ENCODE measurements around the gene FREM2.

Gene FREM2

DNA sequence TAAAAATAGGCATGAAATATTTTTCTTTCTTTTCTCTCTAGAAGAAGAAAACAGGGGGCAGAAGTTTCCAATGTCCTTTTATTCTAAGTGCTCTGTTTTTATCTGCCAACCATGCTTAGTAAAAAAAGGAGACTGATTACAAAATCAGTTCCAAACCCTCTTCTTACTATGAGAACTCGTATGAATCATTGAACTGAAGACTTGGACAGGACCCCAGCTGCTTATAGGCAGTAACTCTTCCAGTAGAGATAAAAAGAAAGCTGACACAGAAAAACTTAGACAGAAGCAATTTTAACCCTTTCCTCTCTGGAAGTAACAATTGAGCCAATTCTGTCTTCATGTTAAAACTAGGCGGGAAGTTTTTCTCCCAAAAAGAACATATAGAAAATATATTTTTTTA is 24.5 kb upstream of the FREM2 start:
- no peak overlapping the region for H3K27ac ChIP-seq (ENCODE audit: poor library complexity, severe bottlenecking)
- ATAC-seq (ENCODE audit: low read depth) = no peak
- H3K27me3 ChIP-seq (ENCODE audit: insufficient read depth, poor library complexity, severe bottlenecking) = no peaks in the 10 kb centered on the region
- H3K9me3 ChIP-seq (ENCODE audit: severe bottlenecking) = no peaks in the 10 kb centered on the region
- TF ChIP-seq, protein P1, sequence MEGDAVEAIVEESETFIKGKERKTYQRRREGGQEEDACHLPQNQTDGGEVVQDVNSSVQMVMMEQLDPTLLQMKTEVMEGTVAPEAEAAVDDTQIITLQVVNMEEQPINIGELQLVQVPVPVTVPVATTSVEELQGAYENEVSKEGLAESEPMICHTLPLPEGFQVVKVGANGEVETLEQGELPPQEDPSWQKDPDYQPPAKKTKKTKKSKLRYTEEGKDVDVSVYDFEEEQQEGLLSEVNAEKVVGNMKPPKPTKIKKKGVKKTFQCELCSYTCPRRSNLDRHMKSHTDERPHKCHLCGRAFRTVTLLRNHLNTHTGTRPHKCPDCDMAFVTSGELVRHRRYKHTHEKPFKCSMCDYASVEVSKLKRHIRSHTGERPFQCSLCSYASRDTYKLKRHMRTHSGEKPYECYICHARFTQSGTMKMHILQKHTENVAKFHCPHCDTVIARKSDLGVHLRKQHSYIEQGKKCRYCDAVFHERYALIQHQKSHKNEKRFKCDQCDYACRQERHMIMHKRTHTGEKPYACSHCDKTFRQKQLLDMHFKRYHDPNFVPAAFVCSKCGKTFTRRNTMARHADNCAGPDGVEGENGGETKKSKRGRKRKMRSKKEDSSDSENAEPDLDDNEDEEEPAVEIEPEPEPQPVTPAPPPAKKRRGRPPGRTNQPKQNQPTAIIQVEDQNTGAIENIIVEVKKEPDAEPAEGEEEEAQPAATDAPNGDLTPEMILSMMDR (IDR thresholded peaks at IDR 0.05; ENCODE audit: poor library complexity, severe bottlenecking) = no peak
- H3K4me3 ChIP-seq (ENCODE audit: severe bottlenecking) = no peak overlapping the region
- no peak for DNase-seq (ENCODE audit: low spot score)
- peaks cover 1% of the 10 kb centered on the region for H3K4me1 ChIP-seq (ENCODE audit: insufficient read depth, poor library complexity, severe bottlenecking)
- H3K36me3 ChIP-seq (ENCODE audit: low read depth) = no peaks in the 10 kb centered on the region

DNA sequence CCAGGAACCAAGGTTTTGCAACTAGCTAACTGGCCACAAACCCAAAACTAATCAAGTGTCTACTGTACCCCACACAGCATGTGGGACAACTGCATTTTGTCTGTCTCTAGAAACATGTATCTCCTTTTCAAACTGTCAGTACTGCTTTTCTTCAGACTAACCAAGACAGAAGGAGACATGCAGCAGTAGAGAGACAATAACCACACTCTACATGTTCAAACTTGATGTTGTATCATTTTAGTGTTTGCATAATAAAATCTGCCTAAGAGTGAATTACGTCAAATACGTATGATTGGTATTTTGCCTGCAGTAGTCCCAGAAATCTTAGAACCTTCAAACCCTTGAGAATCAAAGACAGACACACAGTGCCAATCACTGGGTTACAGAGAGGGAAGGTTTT is 22.0 kb upstream of the FREM2 start:
- TF ChIP-seq, protein P1 (IDR thresholded peaks at IDR 0.05; ENCODE audit: poor library complexity, severe bottlenecking) = no peak
- Histone ChIP-seq H3K4me1 (ENCODE audit: insufficient read depth, poor library complexity, severe bottlenecking) (no peaks in the 10 kb centered on the region), H3K27ac (ENCODE audit: poor library complexity, severe bottlenecking) (no peak overlapping the region), H3K9me3 (ENCODE audit: severe bottlenecking) (no peaks in the 10 kb centered on the region), H3K36me3 (ENCODE audit: low read depth) (no peaks in the 10 kb centered on the region), H3K27me3 (ENCODE audit: insufficient read depth, poor library complexity, severe bottlenecking) (no peaks in the 10 kb centered on the region), H3K4me3 (ENCODE audit: severe bottlenecking) (no peak overlapping the region)
- no peak for DNase-seq (ENCODE audit: low spot score)
- ATAC-seq (ENCODE audit: low read depth) = no peak

DNA sequence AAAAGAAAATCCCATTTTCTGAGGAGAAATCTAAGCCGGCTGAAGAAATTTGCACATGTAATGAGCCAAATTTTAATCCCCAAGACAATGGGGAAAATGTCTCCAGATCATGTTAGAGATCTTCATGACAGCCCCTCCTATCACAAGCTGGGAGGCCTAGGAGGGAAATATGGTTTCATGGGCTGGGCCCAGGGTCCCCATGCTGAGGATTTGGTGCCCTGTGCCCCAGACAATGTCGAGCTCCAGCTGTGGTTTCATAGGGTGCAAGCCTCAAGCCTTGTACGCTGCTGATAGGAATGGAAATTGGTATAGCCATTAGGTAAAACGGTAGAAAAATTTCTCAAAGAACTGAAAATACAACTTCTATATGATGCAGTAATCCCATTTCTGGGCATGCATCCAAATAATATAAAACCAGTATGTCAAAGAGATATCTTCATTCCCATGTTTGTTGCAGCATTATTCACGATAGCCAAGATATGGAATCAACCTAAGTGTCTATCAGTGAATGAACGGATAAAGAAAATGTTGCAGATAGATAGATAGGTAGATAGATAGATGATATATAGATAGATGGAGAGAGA is 19.3 kb upstream of the FREM2 start:
- no peaks in the 10 kb centered on the region for H3K9me3 ChIP-seq (ENCODE audit: severe bottlenecking)
- DNase-seq (ENCODE audit: low spot score) = no peak
- TF ChIP-seq, protein P1 (IDR thresholded peaks at IDR 0.05; ENCODE audit: poor library complexity, severe bottlenecking) = no peak
- ATAC-seq (ENCODE audit: low read depth) = no peak
- H3K27me3 ChIP-seq (ENCODE audit: insufficient read depth, poor library complexity, severe bottlenecking) = peaks cover 5% of the 10 kb centered on the region
- H3K36me3 ChIP-seq (ENCODE audit: low read depth) = no peaks in the 10 kb centered on the region
- H3K27ac ChIP-seq (ENCODE audit: poor library complexity, severe bottlenecking) = no peak overlapping the region
- H3K4me1 ChIP-seq (ENCODE audit: insufficient read depth, poor library complexity, severe bottlenecking) = no peaks in the 10 kb centered on the region
- no peak overlapping the region for H3K4me3 ChIP-seq (ENCODE audit: severe bottlenecking)

GRCh38 chr13:38669234-38669964 is 17.5 kb upstream of the FREM2 start:
- Histone ChIP-seq H3K36me3 (ENCODE audit: low read depth) (no peaks in the 10 kb centered on the region), H3K27ac (ENCODE audit: poor library complexity, severe bottlenecking) (no peak overlapping the region), H3K4me3 (ENCODE audit: severe bottlenecking) (no peak overlapping the region), H3K9me3 (ENCODE audit: severe bottlenecking) (no peaks in the 10 kb centered on the region), H3K27me3 (ENCODE audit: insufficient read depth, poor library complexity, severe bottlenecking) (peaks cover 5% of the 10 kb centered on the region), H3K4me1 (ENCODE audit: insufficient read depth, poor library complexity, severe bottlenecking) (no peaks in the 10 kb centered on the region)
- ATAC-seq (ENCODE audit: low read depth) (no peak), DNase-seq (ENCODE audit: low spot score) (no peak)
- TF ChIP-seq, protein P1 (IDR thresholded peaks at IDR 0.05; ENCODE audit: poor library complexity, severe bottlenecking) = no peak

- DNase-seq (ENCODE audit: low spot score) = no peak
- no peak for ATAC-seq (ENCODE audit: low read depth)
These were observed 16.2 kb upstream of the FREM2 start for GRCh38 chr13:38670627-38671026.

More at GRCh38 chr13:38670627-38671026, 16.2 kb upstream of the FREM2 start:
- no peaks in the 10 kb centered on the region for H3K9me3 ChIP-seq (ENCODE audit: severe bottlenecking)
- H3K27me3 ChIP-seq (ENCODE audit: insufficient read depth, poor library complexity, severe bottlenecking) = peaks cover 5% of the 10 kb centered on the region
- no peaks in the 10 kb centered on the region for H3K4me1 ChIP-seq (ENCODE audit: insufficient read depth, poor library complexity, severe bottlenecking)
- H3K36me3 ChIP-seq (ENCODE audit: low read depth) = no peaks in the 10 kb centered on the region
- no peak overlapping the region for H3K4me3 ChIP-seq (ENCODE audit: severe bottlenecking)
- TF ChIP-seq, protein P1 (IDR thresholded peaks at IDR 0.05; ENCODE audit: poor library complexity, severe bottlenecking) = no peak
- H3K27ac ChIP-seq (ENCODE audit: poor library complexity, severe bottlenecking) = no peak overlapping the region

Measured in RWPE2 (cell line).